GM23338 (cell line): ENCODE measurements around the gene ATP2B1. TPM values are rescaled to one million over a fixed set of nuclear protein-coding genes. Genes with fewer than 3 reads are reported as not detected.

Experiments
- ATAC-seq: fragments of 200-7000 bp; cut with Tn5 transposase; 3 replicates; pipeline ENCODE4 v1.9.1; 2020
- DNase-seq: peaks from one replicate; pipeline ENCODE4 v3.0.0-alpha.2; 2015; ENCODE audit warnings: low spot score
- H2AFZ ChIP-seq: fragments of 200-600 bp; sonication (generic); 2 replicates; pipeline ENCODE4 v1.8.0; 2016; ENCODE audit warnings: antibody characterized with exemption, mild to moderate bottlenecking, moderate library complexity
- H3F3A ChIP-seq: fragments of 200-600 bp; sonication (generic); replicated peaks from 2 replicates; pipeline ENCODE4 v1.8.0; 2017; ENCODE audit warnings: antibody characterized with exemption, mixed run types, low read depth
- H3K27ac ChIP-seq: fragments of 200-600 bp; sonication (generic); 2 replicates; pipeline ENCODE4 v1.6.1; 2016; ENCODE audit warnings: low read depth
- H3K27me3 ChIP-seq: fragments of 200-600 bp; sonication (generic); 2 replicates; pipeline ENCODE4 v1.8.0; 2016; ENCODE audit warnings: mild to moderate bottlenecking, mixed run types, moderate library complexity; ENCODE audit not compliant: insufficient read depth
- H3K36me3 ChIP-seq: fragments of 200-600 bp; sonication (generic); 2 replicates; pipeline ENCODE4 v1.8.0; 2016; ENCODE audit warnings: mild to moderate bottlenecking; ENCODE audit not compliant: insufficient read depth
- H3K4me1 ChIP-seq: fragments of 200-600 bp; sonication (generic); 2 replicates; pipeline ENCODE4 v1.8.0; 2016; ENCODE audit warnings: mild to moderate bottlenecking, moderate library complexity; ENCODE audit not compliant: insufficient read depth
- H3K4me2 ChIP-seq: fragments of 200-600 bp; sonication (generic); 2 replicates; pipeline ENCODE4 v1.7.1; 2017; ENCODE audit warnings: mixed run types
- H3K4me3 ChIP-seq: fragments of 200-600 bp; sonication (generic); 2 replicates; pipeline ENCODE4 v1.6.1; 2016; ENCODE audit warnings: mixed run types
- H3K79me2 ChIP-seq: fragments of 200-600 bp; sonication (generic); replicated peaks from 2 replicates; pipeline ENCODE4 v1.8.0; 2017; ENCODE audit warnings: mild to moderate bottlenecking; ENCODE audit not compliant: insufficient read depth
- H3K9me2 ChIP-seq: fragments of 200-600 bp; sonication (generic); 2 replicates; pipeline ENCODE4 v1.8.0; 2017; ENCODE audit not compliant: insufficient read depth
- H4K20me1 ChIP-seq: fragments of 200-600 bp; sonication (generic); replicated peaks from 2 replicates; pipeline ENCODE4 v1.8.0; 2017; ENCODE audit warnings: mild to moderate bottlenecking; ENCODE audit not compliant: insufficient read depth
- H3K27ac Mint-ChIP-seq: 2 replicates; pipeline ENCODE4 v1.8.0; 2020; ENCODE audit warnings: inconsistent platforms, mild to moderate bottlenecking, moderate library complexity, mixed read lengths
- H3K27me3 Mint-ChIP-seq: 3 replicates; pipeline ENCODE4 v1.8.0; 2022; ENCODE audit warnings: low read depth, mild to moderate bottlenecking, moderate library complexity, mixed read lengths, inconsistent platforms; ENCODE audit not compliant: insufficient read depth, poor library complexity
- H3K36me3 Mint-ChIP-seq: 3 replicates; pipeline ENCODE4 v1.8.0; 2021; ENCODE audit warnings: low read depth, mild to moderate bottlenecking, inconsistent platforms, moderate library complexity, mixed read lengths
- H3K4me1 Mint-ChIP-seq: 3 replicates; pipeline ENCODE4 v1.8.0; 2020; ENCODE audit warnings: mild to moderate bottlenecking, inconsistent platforms, mixed read lengths
- H3K4me3 Mint-ChIP-seq: 3 replicates; pipeline ENCODE4 v1.8.0; 2021; ENCODE audit warnings: moderate library complexity, mild to moderate bottlenecking, inconsistent platforms, mixed read lengths
- H3K9me3 Mint-ChIP-seq: 3 replicates; pipeline ENCODE4 v1.8.0; 2020; ENCODE audit warnings: moderate library complexity, mild to moderate bottlenecking, inconsistent platforms, mixed read lengths
- CREB1 ChIP-seq: fragments of 250-450 bp; sonication (Bioruptor Pico); IDR thresholded peaks from 2 replicates; pipeline ENCODE4 v1.5.0; 2020; ENCODE audit warnings: low read depth, mild to moderate bottlenecking, moderate library complexity
- CTCF ChIP-seq, 2 experiments: fragments of 200-600 bp in 1 of 2; sonication (generic) in 1 of 2; conservative IDR thresholded peaks; 2 replicates each; pipeline versions ENCODE4 v1.5.1 to v1.6.1; 2016 to 2017; ENCODE audit warnings: antibody characterized with exemption in 2 of 2, low read depth in 2 of 2, mild to moderate bottlenecking in 2 of 2, moderate library complexity in 1 of 2
- ETS1 ChIP-seq: IDR thresholded peaks from 2 replicates; pipeline ENCODE4 v1.6.1; 2016; ENCODE audit warnings: antibody characterized with exemption
- EZH2 ChIP-seq: fragments of 200-600 bp; sonication (generic); IDR thresholded peaks from one replicate; pipeline ENCODE4 v1.8.0; 2017; ENCODE audit warnings: antibody characterized with exemption, mild to moderate bottlenecking, low read depth; ENCODE audit not compliant: unreplicated experiment
- EZH2phosphoT487 ChIP-seq: fragments of 200-600 bp; sonication (generic); IDR thresholded peaks from one replicate; pipeline ENCODE4 v1.8.1; 2018; ENCODE audit warnings: antibody characterized with exemption; ENCODE audit not compliant: unreplicated experiment
- JUNB ChIP-seq: IDR thresholded peaks from one replicate; pipeline ENCODE4 v1.6.1; 2016; ENCODE audit warnings: antibody characterized with exemption; ENCODE audit not compliant: unreplicated experiment
- NANOG ChIP-seq: IDR thresholded peaks from 2 replicates; pipeline ENCODE4 v1.6.1; 2016; ENCODE audit warnings: antibody characterized with exemption, borderline replicate concordance
- POLR2AphosphoS5 ChIP-seq: IDR thresholded peaks from 2 replicates; pipeline ENCODE4 v1.6.1; 2016; ENCODE audit warnings: antibody characterized with exemption, low read depth
- REST ChIP-seq: IDR thresholded peaks from one replicate; pipeline ENCODE4 v1.6.1; 2018; ENCODE audit warnings: antibody characterized with exemption; ENCODE audit not compliant: unreplicated experiment
- STAT1 ChIP-seq: IDR thresholded peaks from one replicate; pipeline ENCODE4 v1.6.1; 2016; ENCODE audit warnings: antibody characterized with exemption; ENCODE audit not compliant: unreplicated experiment
- ZNF331 ChIP-seq: fragments of 250-450 bp; sonication (Bioruptor Pico); IDR thresholded peaks from 2 replicates; pipeline ENCODE4 v1.5.0; 2020; ENCODE audit warnings: low read depth, mild to moderate bottlenecking, moderate library complexity
- polyA plus RNA-seq: library from polyadenylated mRNA; unstranded; fragments of >200 nt; fragmentation: Nextera tagmentation; extraction: Ambion mirVana; gene quantifications from 2 replicates; pipeline ENCODE4 v1.2.1, GENCODE V29; 2016
- total RNA-seq: library from RNA; depleted of rRNA; stranded (reverse); fragments of >200 nt; shearing (Covaris generic); gene quantifications from 2 replicates; pipeline ENCODE4 v1.2.3, GENCODE V29; 2014
- TF ChIP-seq, protein P1 (sequence below): fragments of 250-450 bp; sonication (Bioruptor Pico); IDR thresholded peaks from 2 replicates; pipeline ENCODE4 v1.5.0; 2020; ENCODE audit warnings: mild to moderate bottlenecking, moderate library complexity

ATP2B1 gene
- total and polyA plus RNA-seq, 2 experiments from 2014 or later: 39.3 to 42.3 TPM

GRCh38 chr12:89750389-89751351 lies 42.0 kb upstream of the ATP2B1 start (continued):
- TF ChIP-seq REST (no peak), NANOG (no peak), POLR2AphosphoS5 (no peak)

DNA sequence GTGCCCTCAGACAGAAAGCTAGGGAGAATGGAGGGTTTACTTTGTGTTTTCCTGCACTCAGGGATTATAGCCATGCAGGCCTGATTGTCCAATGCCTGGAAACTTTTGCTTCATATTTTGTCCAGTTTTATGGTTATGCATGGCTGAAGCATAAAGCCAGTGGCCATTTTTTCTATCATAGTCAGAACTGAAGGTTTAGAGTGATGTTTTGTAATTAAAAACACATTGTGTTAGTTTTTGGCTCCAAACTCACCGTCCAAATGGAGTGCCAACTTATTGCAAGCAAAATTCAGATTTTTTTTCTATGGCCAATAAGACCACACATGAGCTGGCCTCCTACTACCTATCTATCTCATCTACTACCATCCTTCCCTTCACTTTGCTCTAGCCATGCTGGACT lies 40.2 kb upstream of the ATP2B1 start:
- Histone ChIP-seq H4K20me1 (no peaks in the 10 kb centered on the region), H3K4me2 (no peak overlapping the region), H3K79me2 (no peaks in the 10 kb centered on the region), H3K27me3 (no peaks in the 10 kb centered on the region), H3K9me2 (0 out of 2 replicates have a peak, but pooled peaks cover 5% of the 10 kb centered on the region), H3K4me1 (no peaks in the 10 kb centered on the region), H3K36me3 (no peaks in the 10 kb centered on the region), H3K4me3 (no peak overlapping the region), H2AFZ (no peak overlapping the region), H3F3A (no peaks in the 10 kb centered on the region), H3K27ac (no peak overlapping the region)
- H3K36me3 Mint-ChIP-seq: no peaks in the 10 kb centered on the region
- ATAC-seq: no peak
- no peaks in the 10 kb centered on the region for H3K4me1 Mint-ChIP-seq
- no peak for DNase-seq
- no peak overlapping the region for H3K27ac Mint-ChIP-seq
- H3K27me3 Mint-ChIP-seq: no peaks in the 10 kb centered on the region
- no peak overlapping the region for H3K4me3 Mint-ChIP-seq
- no peaks in the 10 kb centered on the region; the same call in 2 of the 3 replicates for H3K9me3 Mint-ChIP-seq
- TF ChIP-seq ZNF331 (no peak), JUNB (no peak), CTCF (conservative IDR thresholded peaks at IDR 0.05; ENCODE audit: low read depth in 2 of 2) (no peak), CREB1 (CRISPR knock-in tag) (no peak), STAT1 (no peak), EZH2phosphoT487 (no peak), EZH2 (no peak), ETS1 (no peak)
- TF ChIP-seq, protein P1, sequence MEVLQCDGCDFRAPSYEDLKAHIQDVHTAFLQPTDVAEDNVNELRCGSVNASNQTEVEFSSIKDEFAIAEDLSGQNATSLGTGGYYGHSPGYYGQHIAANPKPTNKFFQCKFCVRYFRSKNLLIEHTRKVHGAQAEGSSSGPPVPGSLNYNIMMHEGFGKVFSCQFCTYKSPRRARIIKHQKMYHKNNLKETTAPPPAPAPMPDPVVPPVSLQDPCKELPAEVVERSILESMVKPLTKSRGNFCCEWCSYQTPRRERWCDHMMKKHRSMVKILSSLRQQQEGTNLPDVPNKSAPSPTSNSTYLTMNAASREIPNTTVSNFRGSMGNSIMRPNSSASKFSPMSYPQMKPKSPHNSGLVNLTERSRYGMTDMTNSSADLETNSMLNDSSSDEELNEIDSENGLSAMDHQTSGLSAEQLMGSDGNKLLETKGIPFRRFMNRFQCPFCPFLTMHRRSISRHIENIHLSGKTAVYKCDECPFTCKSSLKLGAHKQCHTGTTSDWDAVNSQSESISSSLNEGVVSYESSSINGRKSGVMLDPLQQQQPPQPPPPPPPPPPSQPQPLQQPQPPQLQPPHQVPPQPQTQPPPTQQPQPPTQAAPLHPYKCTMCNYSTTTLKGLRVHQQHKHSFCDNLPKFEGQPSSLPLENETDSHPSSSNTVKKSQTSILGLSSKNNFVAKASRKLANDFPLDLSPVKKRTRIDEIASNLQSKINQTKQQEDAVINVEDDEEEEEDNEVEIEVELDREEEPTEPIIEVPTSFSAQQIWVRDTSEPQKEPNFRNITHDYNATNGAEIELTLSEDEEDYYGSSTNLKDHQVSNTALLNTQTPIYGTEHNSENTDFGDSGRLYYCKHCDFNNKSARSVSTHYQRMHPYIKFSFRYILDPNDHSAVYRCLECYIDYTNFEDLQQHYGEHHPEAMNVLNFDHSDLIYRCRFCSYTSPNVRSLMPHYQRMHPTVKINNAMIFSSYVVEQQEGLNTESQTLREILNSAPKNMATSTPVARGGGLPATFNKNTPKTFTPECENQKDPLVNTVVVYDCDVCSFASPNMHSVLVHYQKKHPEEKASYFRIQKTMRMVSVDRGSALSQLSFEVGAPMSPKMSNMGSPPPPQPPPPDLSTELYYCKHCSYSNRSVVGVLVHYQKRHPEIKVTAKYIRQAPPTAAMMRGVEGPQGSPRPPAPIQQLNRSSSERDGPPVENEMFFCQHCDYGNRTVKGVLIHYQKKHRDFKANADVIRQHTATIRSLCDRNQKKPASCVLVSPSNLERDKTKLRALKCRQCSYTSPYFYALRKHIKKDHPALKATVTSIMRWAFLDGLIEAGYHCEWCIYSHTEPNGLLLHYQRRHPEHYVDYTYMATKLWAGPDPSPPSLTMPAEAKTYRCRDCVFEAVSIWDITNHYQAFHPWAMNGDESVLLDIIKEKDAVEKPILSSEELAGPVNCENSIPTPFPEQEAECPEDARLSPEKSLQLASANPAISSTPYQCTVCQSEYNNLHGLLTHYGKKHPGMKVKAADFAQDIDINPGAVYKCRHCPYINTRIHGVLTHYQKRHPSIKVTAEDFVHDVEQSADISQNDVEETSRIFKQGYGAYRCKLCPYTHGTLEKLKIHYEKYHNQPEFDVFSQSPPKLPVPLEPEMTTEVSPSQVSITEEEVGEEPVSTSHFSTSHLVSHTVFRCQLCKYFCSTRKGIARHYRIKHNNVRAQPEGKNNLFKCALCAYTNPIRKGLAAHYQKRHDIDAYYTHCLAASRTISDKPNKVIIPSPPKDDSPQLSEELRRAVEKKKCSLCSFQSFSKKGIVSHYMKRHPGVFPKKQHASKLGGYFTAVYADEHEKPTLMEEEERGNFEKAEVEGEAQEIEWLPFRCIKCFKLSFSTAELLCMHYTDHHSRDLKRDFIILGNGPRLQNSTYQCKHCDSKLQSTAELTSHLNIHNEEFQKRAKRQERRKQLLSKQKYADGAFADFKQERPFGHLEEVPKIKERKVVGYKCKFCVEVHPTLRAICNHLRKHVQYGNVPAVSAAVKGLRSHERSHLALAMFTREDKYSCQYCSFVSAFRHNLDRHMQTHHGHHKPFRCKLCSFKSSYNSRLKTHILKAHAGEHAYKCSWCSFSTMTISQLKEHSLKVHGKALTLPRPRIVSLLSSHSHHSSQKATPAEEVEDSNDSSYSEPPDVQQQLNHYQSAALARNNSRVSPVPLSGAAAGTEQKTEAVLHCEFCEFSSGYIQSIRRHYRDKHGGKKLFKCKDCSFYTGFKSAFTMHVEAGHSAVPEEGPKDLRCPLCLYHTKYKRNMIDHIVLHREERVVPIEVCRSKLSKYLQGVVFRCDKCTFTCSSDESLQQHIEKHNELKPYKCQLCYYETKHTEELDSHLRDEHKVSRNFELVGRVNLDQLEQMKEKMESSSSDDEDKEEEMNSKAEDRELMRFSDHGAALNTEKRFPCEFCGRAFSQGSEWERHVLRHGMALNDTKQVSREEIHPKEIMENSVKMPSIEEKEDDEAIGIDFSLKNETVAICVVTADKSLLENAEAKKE (CRISPR knock-in tag): no peak
